Hepatocyte (in vitro differentiated cells): ENCODE data around the gene KLHL1. TPM values are rescaled to one million over a fixed set of nuclear protein-coding genes. Genes with fewer than 3 reads are reported as not detected.

Experiments
- DNase-seq: peaks from one replicate; pipeline ENCODE4 v3.0.0-alpha.2; 2016; ENCODE audit warnings: low spot score
- H2AFZ ChIP-seq: fragments of 200-600 bp; sonication (generic); 2 replicates; pipeline ENCODE4 v1.6.0; 2016; ENCODE audit warnings: antibody characterized with exemption, mild to moderate bottlenecking
- H3K27ac ChIP-seq: fragments of 200-600 bp; sonication (generic); 2 replicates; pipeline ENCODE4 v1.5.1; 2016; ENCODE audit warnings: mild to moderate bottlenecking
- H3K27me3 ChIP-seq: fragments of 200-600 bp; sonication (generic); 2 replicates; pipeline ENCODE4 v1.6.1; 2016
- H3K36me3 ChIP-seq: fragments of 200-600 bp; sonication (generic); replicated peaks from 2 replicates; pipeline ENCODE4 v1.5.1; 2016; ENCODE audit warnings: low read depth; ENCODE audit not compliant: insufficient read depth
- H3K4me1 ChIP-seq: fragments of 200-600 bp; sonication (generic); 2 replicates; pipeline ENCODE4 v1.5.1; 2016; ENCODE audit warnings: mild to moderate bottlenecking, moderate library complexity; ENCODE audit not compliant: insufficient read depth
- H3K4me2 ChIP-seq: fragments of 200-600 bp; sonication (generic); 2 replicates; pipeline ENCODE4 v1.6.0; 2016
- H3K4me3 ChIP-seq: fragments of 200-600 bp; sonication (generic); 2 replicates; pipeline ENCODE4 v1.5.1; 2016; ENCODE audit warnings: mild to moderate bottlenecking
- H3K79me2 ChIP-seq: fragments of 200-600 bp; sonication (generic); 2 replicates; pipeline ENCODE4 v1.6.0; 2017; ENCODE audit warnings: mild to moderate bottlenecking
- H3K9me2 ChIP-seq: fragments of 200-600 bp; sonication (generic); replicated peaks from 2 replicates; pipeline ENCODE4 v1.6.0; 2017; ENCODE audit warnings: mild to moderate bottlenecking; ENCODE audit not compliant: insufficient read depth
- H3K9me3 ChIP-seq: fragments of 200-600 bp; sonication (generic); 2 replicates; pipeline ENCODE4 v1.5.1; 2016; ENCODE audit warnings: low read depth, mild to moderate bottlenecking
- H4K20me1 ChIP-seq: fragments of 200-600 bp; sonication (generic); 2 replicates; pipeline ENCODE4 v1.6.0; 2016; ENCODE audit warnings: mild to moderate bottlenecking; ENCODE audit not compliant: insufficient read depth, poor library complexity, severe bottlenecking
- CTCF ChIP-seq: fragments of 200-600 bp; sonication (generic); IDR thresholded peaks from 2 replicates; pipeline ENCODE4 v1.5.1; 2016; ENCODE audit warnings: antibody characterized with exemption, mild to moderate bottlenecking; ENCODE audit not compliant: poor library complexity
- EZH2 ChIP-seq: fragments of 200-600 bp; sonication (generic); IDR thresholded peaks from 2 replicates; pipeline ENCODE4 v1.6.1; 2016; ENCODE audit warnings: antibody characterized with exemption, mild to moderate bottlenecking, borderline replicate concordance
- EZH2phosphoT487 ChIP-seq: fragments of 200-600 bp; sonication (generic); IDR thresholded peaks from one replicate; pipeline ENCODE4 v1.6.1; 2018; ENCODE audit warnings: antibody characterized with exemption, mild to moderate bottlenecking, low read depth, moderate library complexity; ENCODE audit not compliant: unreplicated experiment, severe bottlenecking
- WGBS: methylation state at CpG from one replicate; pipeline ENCODE4 v1.1.6; 2016; ENCODE audit warnings: low lambda C conversion rate; ENCODE audit errors: missing lambda C conversion rate; 5-methylcytosine and 5-hydroxymethylcytosine counted together
- polyA plus RNA-seq: library from polyadenylated mRNA; unstranded; fragments of >200 nt; fragmentation: Nextera tagmentation; extraction: Ambion mirVana; gene quantifications from 2 replicates; pipeline ENCODE4 v1.2.1, GENCODE V29; 2016
- total RNA-seq: library from RNA; depleted of rRNA; stranded (reverse); fragments of >200 nt; gene quantifications from 2 replicates; pipeline ENCODE4 v1.2.3, GENCODE V29; 2014

KLHL1 gene
- total and polyA plus RNA-seq, 2 experiments from 2014 or later, result 1.2 TPM

DNA sequence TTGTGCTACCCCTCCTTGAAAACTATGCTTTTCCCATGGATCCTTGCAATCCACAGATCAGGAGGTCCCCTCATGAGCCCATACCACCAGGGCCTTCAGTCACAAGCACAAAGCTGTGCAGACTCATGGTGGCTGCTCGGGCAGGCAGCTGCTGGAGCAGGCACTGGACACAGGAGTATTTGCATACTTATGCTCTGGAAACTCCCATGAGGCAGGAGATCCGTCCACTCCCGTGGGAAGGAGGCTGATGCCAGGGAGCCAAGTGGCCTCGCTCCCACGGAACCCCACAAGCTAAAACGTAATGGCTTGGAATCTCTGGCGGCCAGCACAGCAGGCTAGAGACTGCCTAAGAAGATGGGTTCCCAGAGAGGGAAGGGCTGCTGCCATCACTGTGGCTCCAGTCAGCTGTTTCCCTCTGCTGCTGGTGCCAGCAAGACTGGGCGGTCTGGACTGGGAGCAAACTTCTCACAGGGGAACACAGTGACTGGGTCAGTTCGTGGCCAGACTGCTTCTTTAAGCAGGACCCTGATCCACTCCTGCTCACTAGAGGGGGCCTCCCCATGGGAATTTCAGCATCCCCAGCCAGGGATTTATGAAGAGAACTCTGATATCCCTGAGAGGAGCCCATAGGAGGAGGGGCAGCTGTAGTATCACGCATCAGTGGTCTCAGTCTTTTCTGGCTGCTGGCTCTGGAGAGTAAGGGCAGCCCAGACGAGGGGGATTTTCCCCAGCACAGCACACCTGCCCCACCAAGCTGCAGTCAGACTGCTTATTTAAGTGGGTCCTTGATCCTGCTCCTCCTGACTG is 370.9 kb downstream of the KLHL1 start:
- WGBS, result 93% methylated on average over 10 of the region's 11 CpGs
- Histone ChIP-seq H3K4me1 (no peaks in the 10 kb centered on the region), H3K79me2 (no peaks in the 10 kb centered on the region), H3K27me3 (no peaks in the 10 kb centered on the region), H3K36me3 (no peaks in the 10 kb centered on the region), H3K9me2 (no peaks in the 10 kb centered on the region), H2AFZ (no peak overlapping the region), H3K27ac (no peak overlapping the region), H4K20me1 (no peaks in the 10 kb centered on the region), H3K4me3 (no peak overlapping the region), H3K9me3 (no peaks in the 10 kb centered on the region), H3K4me2 (no peak overlapping the region)
- no peak for TF ChIP-seq CTCF
- no peak for TF ChIP-seq EZH2
- no peak for TF ChIP-seq EZH2phosphoT487
- DNase-seq, result no peak

DNA sequence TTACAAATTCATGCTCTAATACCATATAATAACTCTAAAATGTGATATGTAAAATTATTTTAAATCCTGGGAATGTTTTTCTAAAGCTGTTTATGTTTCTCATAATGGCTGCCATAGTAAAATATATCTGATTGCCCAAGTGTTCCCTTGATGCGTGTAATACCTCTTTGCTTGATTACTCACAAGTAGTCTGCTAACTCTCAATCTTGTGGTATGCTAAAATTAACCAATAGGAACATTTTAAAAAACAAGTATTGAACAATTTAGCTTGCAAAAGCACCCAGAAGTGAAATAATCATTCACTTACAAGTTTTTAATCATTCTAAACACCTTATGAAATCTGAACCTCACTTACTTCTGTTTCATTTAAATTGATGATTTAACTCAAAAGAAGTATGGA is 386.6 kb downstream of the KLHL1 start:
- Histone ChIP-seq H4K20me1 (no peaks in the 10 kb centered on the region), H3K27me3 (no peaks in the 10 kb centered on the region), H3K4me2 (no peak overlapping the region), H3K79me2 (no peaks in the 10 kb centered on the region), H3K4me1 (no peaks in the 10 kb centered on the region), H3K9me2 (no peaks in the 10 kb centered on the region), H3K9me3 (no peaks in the 10 kb centered on the region), H3K4me3 (no peak overlapping the region), H2AFZ (no peak overlapping the region), H3K36me3 (no peaks in the 10 kb centered on the region), H3K27ac (no peak overlapping the region)
- WGBS, result 90% methylated on average over 1 of the region's 1 CpG
- TF ChIP-seq EZH2, result no peak
- no peak for TF ChIP-seq EZH2phosphoT487
- TF ChIP-seq CTCF, result no peak
- no peak for DNase-seq

GRCh38 chr13:69720278-69720983 is 387.8 kb downstream of the KLHL1 start:
- peak; percentile 30 for DNase-seq
- Histone ChIP-seq H3K4me2 (peak overlapping the region; percentile 28), H3K27ac (peak overlapping the region; percentile 70)

More at GRCh38 chr13:69720278-69720983, 387.8 kb downstream of the KLHL1 start:
- Histone ChIP-seq H3K4me1 (no peaks in the 10 kb centered on the region), H3K4me3 (no peak overlapping the region), H2AFZ (no peak overlapping the region), H3K27me3 (no peaks in the 10 kb centered on the region), H3K79me2 (no peaks in the 10 kb centered on the region), H3K9me3 (no peaks in the 10 kb centered on the region), H3K9me2 (no peaks in the 10 kb centered on the region), H3K36me3 (no peaks in the 10 kb centered on the region), H4K20me1 (no peaks in the 10 kb centered on the region)
- no peak for TF ChIP-seq EZH2
- TF ChIP-seq EZH2phosphoT487, result no peak
- TF ChIP-seq CTCF, result no peak
